Temporal lobe (tissue), 2 donors: ENCODE measurements around the gene PLCD3. TPM values are rescaled to one million over a fixed set of nuclear protein-coding genes. Genes with fewer than 3 reads are reported as not detected.

ENCODE experiments used
- small RNA-seq: library from RNA; depleted of rRNA; stranded (forward); fragments of <200 nt; gene quantifications from one replicate; pipeline ENCODE3, GENCODE V24; 2014; ENCODE audit warnings: low replicate concordance
- total RNA-seq: library from RNA; depleted of rRNA; stranded (reverse); fragments of >200 nt; gene quantifications from one replicate; pipeline ENCODE4 v1.2.3, GENCODE V29; 2014

PLCD3 gene
- total RNA-seq, 1 donor from 2014 or later = 3.9 TPM

Small RNA genes within 50 kb of the gene (small RNA-seq; reads per million reads assigned to genes)
- gene MIR6784 (not detected), gene RF00019 (not detected)

Other genes starting within 250 kb of the PLCD3 start
- 91.7 TPM for gene EFTUD2, start 233.1 kb downstream of the PLCD3 start, total RNA-seq
- 299 TPM for gene GFAP, start 217.0 kb downstream of the PLCD3 start, total RNA-seq
- gene KIF18B, start 184.7 kb downstream of the PLCD3 start, total RNA-seq = 0.25 TPM
- 2.7 TPM for gene C1QL1, start 164.2 kb downstream of the PLCD3 start, total RNA-seq
- 36.4 TPM for gene DCAKD, start 80.9 kb downstream of the PLCD3 start, total RNA-seq
- gene NMT1, start 71.2 kb downstream of the PLCD3 start, total RNA-seq = 26.8 TPM
- gene ACBD4, start 3.2 kb upstream of the PLCD3 start, total RNA-seq = 4.2 TPM
- 8.1 TPM for gene HEXIM1, start 16.0 kb upstream of the PLCD3 start, total RNA-seq
- 8.4 TPM for gene HEXIM2, start 29.4 kb upstream of the PLCD3 start, total RNA-seq
- gene FMNL1, start 89.4 kb upstream of the PLCD3 start, total RNA-seq = 4.2 TPM
- not detected for gene SPATA32, start 129.6 kb upstream of the PLCD3 start, total RNA-seq
- 1.2 TPM for gene MAP3K14, start 184.5 kb upstream of the PLCD3 start, total RNA-seq